ENCODE data around the gene BRSK2. TPM values are rescaled to one million over a fixed set of nuclear protein-coding genes. Genes with fewer than 3 reads are reported as not detected.
A peak's percentile ranks its signal among the peaks of the same experiment; 100 is the strongest.
"Not testable (repeated sequence)": the region's sequence is repeated elsewhere in the genome, so short reads cannot be mapped to it uniquely, and the experiment has no call there.

The BRSK2 gene
- total RNA-seq, 1 donor from 2014 or later = 0.51 TPM

- no peak for DNase-seq
Measured at GRCh38 chr11:1397146-1397861, 7.6 kb downstream of the BRSK2 start.

- DNase-seq = no peak
Measured at GRCh38 chr11:1397862-1398527, 8.3 kb downstream of the BRSK2 start.

GRCh38 chr11:1398528-1399235, 8.9 kb downstream of the BRSK2 start:
- no peak for DNase-seq

DNA sequence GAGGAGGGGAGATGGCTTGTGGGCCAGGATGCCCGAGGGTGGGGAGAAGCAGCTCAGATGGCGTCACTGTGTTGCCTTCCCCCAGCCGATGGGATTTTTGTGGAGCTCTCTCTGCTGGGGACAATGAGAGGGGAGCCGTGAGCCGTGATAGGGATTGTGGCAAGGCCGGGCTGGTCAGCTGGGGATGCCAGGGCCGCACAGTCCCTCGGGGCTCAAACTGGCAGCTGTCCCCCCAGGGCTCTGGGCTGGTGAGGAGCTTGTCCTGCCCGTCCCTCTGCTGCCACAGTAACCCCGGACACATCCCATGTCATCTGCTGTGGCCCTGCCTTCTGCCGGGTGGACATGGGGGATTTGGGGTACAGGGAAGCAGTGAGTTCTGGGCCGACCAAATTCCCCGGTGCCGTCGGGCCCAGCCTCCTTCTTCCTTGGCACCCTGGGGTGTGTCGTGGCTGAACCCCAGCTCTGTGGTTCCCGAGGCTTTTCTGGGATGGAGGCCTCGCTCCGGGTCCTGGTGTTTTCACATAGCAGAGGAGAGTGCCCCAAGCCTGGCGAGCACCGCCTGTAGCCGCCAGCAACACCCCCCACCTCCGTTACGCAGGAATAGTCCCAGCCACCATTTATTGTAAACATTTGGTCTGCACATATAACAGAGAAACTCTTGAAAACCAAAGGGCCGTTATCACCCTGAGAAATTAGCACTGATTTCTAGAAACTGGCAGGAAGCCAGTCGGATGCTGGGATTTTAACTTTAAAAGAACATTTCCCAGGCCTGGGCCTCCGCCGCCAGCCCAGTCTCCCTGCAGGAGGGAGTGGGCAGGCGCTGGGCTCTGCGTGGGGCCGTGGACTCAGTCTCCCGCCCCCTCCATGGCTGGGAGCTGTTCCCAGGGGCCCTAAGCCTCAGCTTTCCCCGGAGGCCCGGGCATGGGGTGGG, 9.9 kb downstream of the BRSK2 start:
- DNase-seq = no peak

GRCh38 chr11:1400317-1401170, 10.8 kb downstream of the BRSK2 start:
- DNase-seq = no peak

DNA sequence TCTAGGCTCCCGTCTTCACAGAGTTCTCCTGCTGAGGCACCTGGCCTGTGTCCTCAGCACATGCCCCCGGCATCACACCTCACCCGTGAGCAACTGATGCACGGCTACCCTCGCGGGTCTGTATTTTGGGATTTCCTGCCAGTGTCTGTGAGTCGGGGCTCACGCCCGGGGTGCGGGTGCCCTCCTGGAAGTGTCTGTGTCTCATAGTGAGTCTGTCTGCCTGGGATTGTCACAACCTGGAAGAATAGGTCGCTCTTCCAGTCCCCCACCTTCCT, 11.4 kb downstream of the BRSK2 start:
- DNase-seq = no peak

DNA sequence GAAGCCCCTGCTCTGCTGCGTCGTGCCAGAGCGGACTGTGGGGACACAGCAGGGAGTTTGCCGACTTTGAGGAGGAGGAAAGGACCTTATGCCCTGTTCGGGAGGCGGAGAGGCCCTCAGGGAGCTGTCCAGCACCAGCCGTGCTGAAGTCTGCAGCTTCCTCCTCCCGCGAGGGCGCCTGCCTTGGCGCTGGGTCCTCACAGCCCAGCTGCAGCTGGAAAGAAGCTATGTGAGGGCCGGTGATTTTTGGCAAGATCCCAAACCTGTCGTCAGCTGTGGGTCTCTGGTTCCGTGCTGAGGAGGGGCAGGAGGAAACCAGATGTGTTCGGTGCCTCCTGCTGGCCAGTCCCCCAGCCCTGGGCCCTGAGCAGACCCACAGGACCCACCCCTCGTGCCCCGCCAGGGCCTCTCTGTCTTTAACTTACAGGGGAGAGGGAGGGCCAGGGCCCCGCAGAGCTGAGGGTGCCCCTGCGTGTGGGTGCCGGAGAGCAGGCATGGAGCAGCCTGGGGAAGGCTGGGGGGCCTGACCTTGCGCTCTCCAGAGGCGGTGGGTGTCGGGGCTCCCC, 12.0 kb downstream of the BRSK2 start:
- DNase-seq = peak; percentile 71

- no peak for DNase-seq
Measured at GRCh38 chr11:1402355-1403077, 12.8 kb downstream of the BRSK2 start.

DNA sequence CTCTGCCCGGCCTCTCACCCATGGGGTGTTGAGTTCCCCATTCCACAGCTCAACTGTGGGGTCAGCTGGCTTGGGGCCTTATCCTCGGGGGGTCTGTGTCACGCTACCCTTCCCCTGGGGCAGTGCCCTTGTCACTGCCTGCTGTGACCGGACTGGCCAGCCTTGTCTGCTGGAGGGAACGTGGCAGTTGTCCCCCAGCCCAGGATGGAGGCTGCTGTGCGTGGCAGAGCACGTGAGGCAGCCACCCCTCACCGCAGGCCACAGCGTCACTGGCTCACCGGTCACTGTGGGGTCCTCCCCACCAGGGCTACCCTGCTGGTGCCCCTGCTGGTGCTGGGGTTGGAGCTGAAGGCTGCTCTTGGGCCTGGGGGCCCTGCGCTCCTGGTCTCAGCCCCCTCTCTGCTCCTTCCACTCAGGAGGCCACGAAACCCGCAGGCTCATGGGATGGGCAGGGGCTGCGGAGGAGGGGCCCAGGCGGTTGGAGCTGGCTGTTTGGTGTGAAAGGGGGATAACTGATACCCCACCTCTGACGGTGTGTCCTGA, 13.4 kb downstream of the BRSK2 start:
- DNase-seq = no peak

GRCh38 chr11:1403721-1404460, 14.2 kb downstream of the BRSK2 start:
- no peak for DNase-seq

GRCh38 chr11:1404461-1405185, 14.9 kb downstream of the BRSK2 start:
- no peak for DNase-seq

DNA sequence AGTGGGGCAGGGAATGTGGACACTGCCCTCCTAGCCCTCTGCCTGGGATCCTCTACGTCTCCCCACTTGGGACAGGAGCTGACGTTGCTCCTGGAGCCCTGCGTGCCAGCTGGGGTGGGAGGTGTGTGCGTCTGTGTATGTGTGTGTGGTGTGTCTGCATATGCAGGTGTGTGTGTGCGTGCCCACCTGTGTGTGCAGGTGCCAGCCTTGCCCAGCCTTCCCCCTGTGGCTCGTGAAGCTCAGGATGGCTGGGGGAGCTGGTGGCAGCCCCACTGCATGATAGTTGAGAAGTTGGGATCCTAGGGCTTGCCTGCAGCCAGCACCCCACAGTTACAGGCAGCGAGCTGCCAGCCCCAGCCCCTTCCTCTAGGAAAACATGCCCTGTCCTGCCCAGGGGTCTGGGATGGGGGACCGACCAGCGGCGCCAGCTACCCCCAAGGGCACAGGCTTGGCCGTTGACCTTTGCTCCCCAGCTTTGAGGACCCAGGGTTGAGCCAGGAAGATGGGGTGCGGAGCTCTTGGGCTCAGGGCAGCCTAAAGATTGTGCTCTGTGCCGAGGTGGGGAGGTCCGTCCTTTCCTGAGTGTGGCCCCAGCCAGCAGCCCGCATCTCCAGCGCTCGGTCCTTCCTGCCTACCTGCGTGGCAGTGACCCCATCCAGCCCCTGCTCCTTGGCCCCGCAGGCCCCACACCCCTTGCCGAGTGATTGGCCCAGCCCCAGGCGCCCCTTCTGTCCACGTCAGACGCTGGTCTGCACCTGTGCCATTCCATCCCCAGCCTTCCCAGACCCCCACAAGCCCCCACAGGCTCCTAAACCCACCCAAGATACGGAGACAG, 15.7 kb downstream of the BRSK2 start:
- DNase-seq = no peak

DNA sequence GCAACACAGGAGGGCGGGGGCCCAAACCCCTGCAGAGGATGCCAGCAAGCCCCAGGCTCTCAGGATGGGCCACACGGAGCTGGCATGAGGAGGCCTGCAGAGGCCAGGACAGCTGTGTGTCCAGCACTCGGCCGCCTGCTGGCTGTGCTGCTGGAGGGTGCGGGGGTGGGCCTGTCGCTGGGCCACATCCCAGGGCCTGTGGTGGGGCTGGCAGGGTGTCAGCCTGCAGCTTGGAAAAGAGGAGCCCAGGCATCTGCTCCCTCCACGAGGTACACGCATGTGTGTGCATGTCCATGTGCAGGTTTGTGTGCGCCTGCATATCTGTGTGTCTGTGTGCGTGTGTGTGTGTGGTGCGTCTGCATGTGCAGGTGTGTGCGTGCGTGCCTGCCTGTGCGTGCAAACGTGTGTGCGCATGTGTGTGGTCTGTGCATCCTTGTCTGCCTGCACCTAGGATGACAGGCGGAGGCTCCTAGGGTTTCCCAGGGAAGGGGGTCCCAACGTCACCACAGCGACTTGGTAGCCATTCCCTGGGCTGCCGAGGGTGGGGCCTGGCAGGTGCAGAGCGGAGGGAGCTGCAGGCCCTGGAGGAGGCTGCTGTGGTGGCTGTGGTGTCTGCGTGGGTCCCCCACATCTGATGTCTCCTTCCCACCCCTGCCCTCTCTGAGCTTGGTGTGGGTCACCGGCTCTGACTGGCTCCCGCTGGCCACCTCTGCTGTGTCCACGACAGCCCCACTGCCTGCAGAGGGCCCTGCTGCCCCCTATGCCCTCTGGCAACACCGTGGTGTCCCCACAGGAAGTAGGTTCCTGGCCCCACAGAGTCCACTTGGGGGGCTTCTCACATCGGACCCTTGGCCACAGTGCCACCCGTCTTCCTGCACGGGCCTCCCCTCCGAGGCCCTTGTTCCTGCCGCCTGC, 17.1 kb downstream of the BRSK2 start:
- no peak for DNase-seq

DNA sequence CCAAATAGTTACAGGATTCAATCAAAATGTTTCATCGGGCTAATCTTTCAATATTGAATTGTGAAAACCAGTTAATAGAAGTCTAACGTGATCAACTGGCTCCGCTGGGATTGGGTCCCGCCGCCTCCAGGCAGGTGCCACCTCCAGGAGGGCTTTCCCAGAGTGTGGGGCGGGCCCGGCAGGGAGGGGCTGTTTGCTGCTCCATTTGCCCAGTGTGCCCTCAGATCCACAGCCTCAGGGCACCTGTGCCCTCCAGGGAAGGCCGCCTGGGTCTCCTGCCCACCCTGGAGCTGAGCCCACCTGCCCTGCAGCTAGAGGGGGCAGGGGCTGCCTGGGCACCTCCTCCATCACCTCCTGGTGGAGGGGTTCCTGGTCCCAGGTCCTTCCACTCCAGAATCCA, 17.9 kb downstream of the BRSK2 start:
- no peak for DNase-seq

GRCh38 chr11:1408346-1408745, 18.6 kb downstream of the BRSK2 start:
- no peak for DNase-seq

DNA sequence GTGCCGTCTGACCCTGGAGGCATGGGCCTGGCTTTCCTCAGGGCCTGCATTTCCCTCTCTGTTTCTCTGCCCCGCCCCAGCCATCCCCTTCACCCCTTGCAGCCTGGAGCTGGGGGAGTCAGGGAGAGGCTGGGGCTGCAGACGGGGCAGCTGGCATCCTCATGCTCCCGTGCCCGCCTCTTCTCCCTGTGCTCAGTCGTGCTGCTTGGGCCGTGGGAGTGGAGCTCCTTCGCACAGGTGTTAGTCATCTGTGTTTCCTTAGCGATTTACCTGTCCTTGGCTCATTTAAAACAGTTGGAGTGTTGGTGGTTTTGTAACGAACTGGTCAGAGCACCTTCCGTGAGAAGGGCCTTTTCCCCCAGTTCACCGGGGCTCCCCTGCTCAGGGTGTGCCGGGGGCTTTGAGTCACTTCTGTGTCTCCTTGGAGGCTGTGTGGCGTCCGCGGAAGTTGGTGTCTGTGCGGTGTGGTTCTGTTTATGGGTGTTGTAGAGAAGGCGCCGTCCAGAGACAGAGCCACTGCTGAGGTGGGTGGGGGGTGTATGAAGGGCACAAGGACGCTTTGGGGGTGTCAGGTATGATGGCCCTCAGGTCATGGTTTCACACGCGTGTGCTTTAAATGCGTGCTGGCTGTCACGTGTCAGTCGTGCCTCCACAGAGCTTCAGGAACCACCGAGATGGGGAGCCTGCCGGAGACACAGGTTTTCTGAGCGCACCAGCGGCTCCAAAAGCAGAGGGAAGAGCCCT, 19.5 kb downstream of the BRSK2 start:
- DNase-seq = no peak

GRCh38 chr11:1409852-1410125, 20.1 kb downstream of the BRSK2 start:
- DNase-seq = not testable (repeated sequence)
